A549 treated with RU486 at 1 μM for 4 hours (cell line): ENCODE results near the gene CARD6. TPM values are rescaled to one million over a fixed set of nuclear protein-coding genes. Genes with fewer than 3 reads are reported as not detected.

Experiments
- total RNA-seq: library from RNA; stranded (reverse); fragments of 200-300 nt; extraction: Qiagen RNA extraction; gene quantifications from 5 replicates; pipeline ENCODE4 v1.2.3, GENCODE V29; 2022; ENCODE audit warnings: low read depth

The CARD6 gene
- 3.4 to 4.7 TPM (median 4.2 TPM) in 5 replicates for total RNA-seq

GRCh38 chr5:40841068-40841805 lies at the start of gene CARD6:
Gene CARD6 (plus strand): TSS chr5:40841367. CDS start chr5:40841383, 16 bp downstream.

GRCh38 chr5:40798012-40798800 lies 43.0 kb upstream of the CARD6 start, which contains the start of gene PRKAA1:
Gene PRKAA1 (minus strand): TSS chr5:40798374. CDS start chr5:40798189, 185 bp downstream.

GRCh38 chr5:40834849-40835787 lies 6.0 kb upstream of the CARD6 start, which contains the start of gene RPL37:
Gene RPL37 (minus strand): TSS chr5:40835222. CDS start chr5:40835185, 37 bp downstream.

GRCh38 chr5:40909264-40909663 lies 68.1 kb downstream of the CARD6 start, which contains the start of gene C7:
Gene C7 (plus strand): TSS chr5:40909497. CDS start chr5:40909611, 114 bp downstream.

Other genes with a start within 250 kb of the CARD6 start
- gene PTGER4, start 161.5 kb upstream of the CARD6 start, total RNA-seq: 0.70 to 1.0 TPM (median 0.94 TPM) in 5 replicates
- gene TTC33, start 85.4 kb upstream of the CARD6 start, total RNA-seq: 8.5 to 18.0 TPM (median 10.1 TPM) in 5 replicates
- gene PRKAA1, start 43.0 kb upstream of the CARD6 start, total RNA-seq: 25.0 to 69.6 TPM (median 37.9 TPM) in 5 replicates
- 2,694 to 3,305 TPM (median 2,740 TPM) in 5 replicates for gene RPL37, start 6.1 kb upstream of the CARD6 start, total RNA-seq
- gene C7, start 68.1 kb downstream of the CARD6 start, total RNA-seq: not detected in 5 replicates
- gene MROH2B, start 230.0 kb downstream of the CARD6 start, total RNA-seq: not detected in 5 replicates